Measurements from ENCODE around the gene CYTIP.

- TF ChIP-seq CTCF (conservative IDR thresholded peaks at IDR 0.05; ENCODE audit: low read depth, low read length) (no peak), RCOR1 (IDR thresholded peaks at IDR 0.05; ENCODE audit: insufficient replicate concordance, low read length) (no peak)
Observed at GRCh38 chr2:157471078-157471477, 27.2 kb upstream of the CYTIP start.
